ENCODE results near the gene CCDC47. TPM values are rescaled to one million over a fixed set of nuclear protein-coding genes. Genes with fewer than 3 reads are reported as not detected.

CCDC47 gene, protein sequence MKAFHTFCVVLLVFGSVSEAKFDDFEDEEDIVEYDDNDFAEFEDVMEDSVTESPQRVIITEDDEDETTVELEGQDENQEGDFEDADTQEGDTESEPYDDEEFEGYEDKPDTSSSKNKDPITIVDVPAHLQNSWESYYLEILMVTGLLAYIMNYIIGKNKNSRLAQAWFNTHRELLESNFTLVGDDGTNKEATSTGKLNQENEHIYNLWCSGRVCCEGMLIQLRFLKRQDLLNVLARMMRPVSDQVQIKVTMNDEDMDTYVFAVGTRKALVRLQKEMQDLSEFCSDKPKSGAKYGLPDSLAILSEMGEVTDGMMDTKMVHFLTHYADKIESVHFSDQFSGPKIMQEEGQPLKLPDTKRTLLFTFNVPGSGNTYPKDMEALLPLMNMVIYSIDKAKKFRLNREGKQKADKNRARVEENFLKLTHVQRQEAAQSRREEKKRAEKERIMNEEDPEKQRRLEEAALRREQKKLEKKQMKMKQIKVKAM
- total RNA-seq = 10 to 100 TPM; 57.3 to 65.7 TPM
- polyA plus RNA-seq (2013, experiment 1 of 2) = 63.2 TPM
- polyA plus RNA-seq (2013, experiment 2 of 2) = 55.8 TPM
- long read RNA-seq, experiment 1, partial matches to known transcripts = 24 of 38 reads
- long read RNA-seq, experiment 1, other reads (novel, unspliced or antisense) = 10 of 38 reads
- long read RNA-seq, experiment 2, transcript CCDC47-201 (13 exons, 3,466 nt) = major isoform, 148 of 162 reads
- long read RNA-seq, experiment 2, partial matches to known transcripts = 5 of 162 reads
- long read RNA-seq, experiment 2, other reads (novel, unspliced or antisense) = 9 of 162 reads
- long read RNA-seq, experiment 3, transcript CCDC47-204 (12 exons, 1,719 nt) = minor isoform, 16 of 320 reads
- long read RNA-seq, experiment 3, transcript CCDC47-201 (13 exons, 3,466 nt) = major isoform, 261 of 320 reads
- long read RNA-seq, experiment 3, partial matches to known transcripts = 21 of 320 reads
- long read RNA-seq, experiment 3, other reads (novel, unspliced or antisense) = 18 of 320 reads
- long read RNA-seq, experiment 4, transcript CCDC47-201 (13 exons, 3,466 nt) = major isoform, 51 of 64 reads
- long read RNA-seq, experiment 4, partial matches to known transcripts = 7 of 64 reads
- long read RNA-seq, experiment 4, other reads (novel, unspliced or antisense) = 2 of 64 reads

DNA sequence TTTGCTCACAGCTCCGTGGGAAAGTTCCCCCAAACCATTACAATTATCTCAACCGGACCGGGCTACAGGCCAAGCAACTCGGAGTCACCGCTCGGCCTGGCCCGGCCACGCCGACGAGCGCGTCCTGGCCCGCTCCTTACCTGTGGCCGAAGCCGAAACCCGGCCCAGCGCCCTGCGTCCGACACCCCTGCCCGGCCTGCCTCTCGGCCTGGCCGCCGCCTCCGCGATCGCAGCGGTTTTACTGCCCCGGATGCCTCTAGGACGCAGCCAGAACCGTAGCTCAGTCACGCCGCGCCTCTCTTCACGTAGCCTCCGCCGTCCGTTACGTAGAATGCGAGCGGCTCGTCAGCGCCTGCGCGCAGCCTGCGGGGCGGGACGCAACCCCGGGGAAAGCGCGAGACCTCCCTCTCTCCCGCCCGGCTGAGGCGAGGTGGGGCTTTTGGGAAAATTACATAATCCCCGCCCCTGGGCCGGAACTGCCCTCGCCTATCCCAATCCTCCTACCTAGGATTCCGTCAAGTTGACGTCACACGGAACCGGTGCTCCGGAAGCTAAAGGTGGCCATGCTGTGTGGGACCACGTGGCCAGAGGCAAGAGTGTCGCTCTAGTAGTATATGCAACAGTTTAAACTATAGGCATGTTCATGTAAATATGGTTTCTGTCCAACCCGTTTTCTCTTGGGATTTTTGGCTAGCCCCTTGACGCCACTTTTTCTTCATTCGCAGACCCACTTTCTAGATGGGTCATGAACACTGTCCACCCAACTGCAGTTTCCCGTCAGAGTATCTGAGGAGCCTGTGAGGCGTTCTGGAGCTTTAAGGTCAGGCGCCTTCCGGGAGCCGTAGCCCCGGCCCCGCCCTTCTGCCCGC, at the start of gene CCDC47:
CCDC47 (minus strand) TSS at position 326 of the 869 bp plus-strand sequence. CDS start 7,422 bp downstream, outside the sequence.
- Histone ChIP-seq H3K4me1 (ENCODE audit: control insufficient read depth, insufficient read depth, low read length) (no peaks in the 10 kb centered on the region), H3K9ac (ENCODE audit: extremely low read depth, low read length, poor library complexity, severe bottlenecking) (peak within 1 kb of the TSS; percentile 97), H3K4me3 (ENCODE audit: low read length) (peak within 1 kb of the TSS; percentile 99), H3K9me3 (ENCODE audit: control insufficient read depth, low read length) (no peaks in the 10 kb centered on the region), H3K36me3 (ENCODE audit: control insufficient read depth, insufficient read depth, low read length) (peaks cover 31% of the 10 kb centered on the region), H3K27me3 (ENCODE audit: control insufficient read depth, insufficient read depth, low read length, poor library complexity, severe bottlenecking) (no peaks in the 10 kb centered on the region), H3K27ac (ENCODE audit: low read depth, low read length) (peak within 1 kb of the TSS; percentile 100)
- no peaks in the 10 kb centered on the region for H3K9me3 Mint-ChIP-seq
- H3K4me1 Mint-ChIP-seq = peaks cover 15% of the 10 kb centered on the region
- peak within 1 kb of the TSS; percentile 100 for H3K27ac Mint-ChIP-seq
- WGBS, 2 experiments (ENCODE audit: insufficient coverage in 1 of 2, insufficient read length in 1 of 2) = 0% methylated on average over 30 to 74 of the region's 74 CpGs
- no peaks in the 10 kb centered on the region for H3K27me3 Mint-ChIP-seq (ENCODE audit: insufficient read depth)
- TF ChIP-seq, protein P1, sequence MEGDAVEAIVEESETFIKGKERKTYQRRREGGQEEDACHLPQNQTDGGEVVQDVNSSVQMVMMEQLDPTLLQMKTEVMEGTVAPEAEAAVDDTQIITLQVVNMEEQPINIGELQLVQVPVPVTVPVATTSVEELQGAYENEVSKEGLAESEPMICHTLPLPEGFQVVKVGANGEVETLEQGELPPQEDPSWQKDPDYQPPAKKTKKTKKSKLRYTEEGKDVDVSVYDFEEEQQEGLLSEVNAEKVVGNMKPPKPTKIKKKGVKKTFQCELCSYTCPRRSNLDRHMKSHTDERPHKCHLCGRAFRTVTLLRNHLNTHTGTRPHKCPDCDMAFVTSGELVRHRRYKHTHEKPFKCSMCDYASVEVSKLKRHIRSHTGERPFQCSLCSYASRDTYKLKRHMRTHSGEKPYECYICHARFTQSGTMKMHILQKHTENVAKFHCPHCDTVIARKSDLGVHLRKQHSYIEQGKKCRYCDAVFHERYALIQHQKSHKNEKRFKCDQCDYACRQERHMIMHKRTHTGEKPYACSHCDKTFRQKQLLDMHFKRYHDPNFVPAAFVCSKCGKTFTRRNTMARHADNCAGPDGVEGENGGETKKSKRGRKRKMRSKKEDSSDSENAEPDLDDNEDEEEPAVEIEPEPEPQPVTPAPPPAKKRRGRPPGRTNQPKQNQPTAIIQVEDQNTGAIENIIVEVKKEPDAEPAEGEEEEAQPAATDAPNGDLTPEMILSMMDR (conservative IDR thresholded peaks at IDR 0.05) = no peak
- peaks cover 20% of the 10 kb centered on the region for H3K36me3 Mint-ChIP-seq (ENCODE audit: low read depth)
- peak within 1 kb of the TSS; percentile 97 for H3K4me3 Mint-ChIP-seq
- DNase-seq = peak; percentile 100

DNA sequence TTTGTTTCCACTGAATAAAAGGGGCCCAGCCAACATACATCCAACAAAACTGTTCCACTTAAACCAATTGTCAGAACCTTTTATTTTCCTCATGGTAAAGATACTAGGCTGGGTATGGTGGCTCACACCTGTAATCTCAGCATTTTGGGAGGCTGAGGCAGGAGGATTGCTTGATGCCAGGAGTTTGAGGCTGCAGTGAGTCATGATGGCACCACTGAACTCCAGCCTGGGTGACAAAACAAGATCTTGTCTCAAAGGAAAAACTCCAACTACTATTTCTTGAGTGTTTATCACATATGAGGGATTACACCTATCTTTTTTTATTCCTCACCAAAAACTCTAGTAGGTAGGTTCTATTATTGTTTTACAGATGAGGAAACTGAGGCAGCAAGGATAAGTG, 49.1 kb upstream of the CCDC47 start:
- no peaks in the 10 kb centered on the region for H3K9me3 ChIP-seq (ENCODE audit: control insufficient read depth, low read length)
- no peak overlapping the region for H3K27ac Mint-ChIP-seq
- no peaks in the 10 kb centered on the region for H3K4me1 ChIP-seq (ENCODE audit: control insufficient read depth, insufficient read depth, low read length)
- no peaks in the 10 kb centered on the region for H3K27me3 ChIP-seq (ENCODE audit: control insufficient read depth, insufficient read depth, low read length, poor library complexity, severe bottlenecking)
- peaks cover 6% of the 10 kb centered on the region for H3K4me1 Mint-ChIP-seq
- H3K36me3 ChIP-seq (ENCODE audit: control insufficient read depth, insufficient read depth, low read length) = peaks cover 81% of the 10 kb centered on the region
- no peaks in the 10 kb centered on the region for H3K9me3 Mint-ChIP-seq
- H3K4me3 ChIP-seq (ENCODE audit: low read length) = no peak overlapping the region
- no peak overlapping the region for H3K27ac ChIP-seq (ENCODE audit: low read depth, low read length)
- H3K36me3 Mint-ChIP-seq (ENCODE audit: low read depth) = peaks cover 82% of the 10 kb centered on the region
- no peak overlapping the region for H3K4me3 Mint-ChIP-seq
- no peak overlapping the region for H3K9ac ChIP-seq (ENCODE audit: extremely low read depth, low read length, poor library complexity, severe bottlenecking)
- TF ChIP-seq, protein P1 (conservative IDR thresholded peaks at IDR 0.05) = no peak
- no peaks in the 10 kb centered on the region for H3K27me3 Mint-ChIP-seq (ENCODE audit: insufficient read depth)
- DNase-seq = no peak

All from endodermal cell (in vitro differentiated cells).